ENCODE results near the gene LRRC71.
"Not testable (repeated sequence)": the region's sequence is repeated elsewhere in the genome, so short reads cannot be mapped to it uniquely, and the experiment has no call there.

The LRRC71 gene

DNA sequence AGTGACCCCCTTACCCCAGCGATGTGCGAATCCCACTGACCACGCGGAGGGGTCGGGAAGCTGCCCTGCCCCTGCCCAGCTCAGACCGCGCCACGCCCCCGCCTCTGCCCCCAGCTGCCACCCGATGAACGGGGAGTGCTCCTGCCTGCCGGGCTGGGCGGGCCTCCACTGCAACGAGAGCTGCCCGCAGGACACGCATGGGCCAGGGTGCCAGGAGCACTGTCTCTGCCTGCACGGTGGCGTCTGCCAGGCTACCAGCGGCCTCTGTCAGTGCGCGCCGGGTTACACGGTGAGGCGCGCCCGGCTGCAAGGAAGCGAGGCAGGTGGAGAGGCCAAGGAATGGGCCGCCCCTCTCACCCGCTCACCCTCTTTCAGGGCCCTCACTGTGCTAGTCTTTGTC lies 11.9 kb upstream of the LRRC71 start:
- DNase-seq, result no peak

DNA sequence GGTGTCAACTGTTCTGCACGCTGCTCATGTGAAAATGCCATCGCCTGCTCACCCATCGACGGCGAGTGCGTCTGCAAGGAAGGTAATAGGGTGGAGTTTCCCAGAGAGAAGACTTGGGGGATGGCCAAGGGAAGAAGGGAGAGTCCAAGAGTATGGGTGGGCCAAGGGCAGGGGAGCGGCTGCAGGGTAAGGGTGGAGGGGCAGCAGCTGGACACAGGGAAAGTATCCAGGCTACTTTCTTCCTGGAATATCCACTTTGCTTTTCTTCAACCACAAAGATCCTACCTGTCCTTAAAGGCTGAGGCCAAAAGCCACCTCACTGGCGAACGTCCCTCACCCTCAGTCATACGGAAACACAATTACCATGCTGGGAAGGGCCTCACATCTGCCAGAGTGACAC lies 11.5 kb upstream of the LRRC71 start:
- no peak for DNase-seq

DNA sequence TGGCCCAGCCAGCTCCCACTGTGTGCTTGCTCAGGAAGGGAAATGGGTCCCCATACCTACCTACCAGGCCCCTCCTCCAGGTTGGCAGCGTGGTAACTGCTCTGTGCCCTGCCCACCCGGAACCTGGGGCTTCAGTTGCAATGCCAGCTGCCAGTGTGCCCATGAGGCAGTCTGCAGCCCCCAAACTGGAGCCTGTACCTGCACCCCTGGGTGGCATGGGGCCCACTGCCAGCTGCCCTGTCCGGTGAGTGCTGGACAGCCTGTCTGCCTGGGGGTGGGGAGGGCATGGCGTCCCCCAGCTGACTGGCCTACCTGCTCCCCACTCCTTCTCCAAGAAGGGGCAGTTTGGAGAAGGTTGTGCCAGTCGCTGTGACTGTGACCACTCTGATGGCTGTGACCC lies 10.8 kb upstream of the LRRC71 start:
- DNase-seq, result no peak

DNA sequence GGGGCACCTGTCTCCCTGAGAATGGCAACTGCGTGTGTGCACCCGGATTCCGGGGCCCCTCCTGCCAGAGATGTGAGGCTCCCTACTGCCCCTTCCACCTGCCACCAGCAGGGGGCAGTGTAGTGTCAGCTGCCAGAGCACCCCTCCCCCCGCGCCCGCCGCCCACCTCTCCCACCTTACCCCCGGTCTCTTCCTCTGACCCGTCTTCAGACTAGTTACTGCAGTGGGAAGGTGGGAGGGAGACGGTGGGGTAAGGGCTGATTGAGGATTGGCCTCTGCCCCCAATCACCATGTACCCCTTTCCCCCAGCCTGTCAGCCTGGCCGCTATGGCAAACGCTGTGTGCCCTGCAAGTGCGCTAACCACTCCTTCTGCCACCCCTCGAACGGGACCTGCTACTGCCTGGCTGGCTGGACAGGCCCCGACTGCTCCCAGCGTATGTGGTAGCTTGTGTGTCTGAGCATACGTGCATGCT lies 10.1 kb upstream of the LRRC71 start:
- DNase-seq, result peak; percentile 30

GRCh38 chr1:156911577-156912298 lies 8.7 kb upstream of the LRRC71 start:
- DNase-seq, result no peak

GRCh38 chr1:156912310-156912709 lies 8.1 kb upstream of the LRRC71 start:
- no peak for DNase-seq

- no peak for DNase-seq
These were observed 7.3 kb upstream of the LRRC71 start for GRCh38 chr1:156912861-156913808.

DNA sequence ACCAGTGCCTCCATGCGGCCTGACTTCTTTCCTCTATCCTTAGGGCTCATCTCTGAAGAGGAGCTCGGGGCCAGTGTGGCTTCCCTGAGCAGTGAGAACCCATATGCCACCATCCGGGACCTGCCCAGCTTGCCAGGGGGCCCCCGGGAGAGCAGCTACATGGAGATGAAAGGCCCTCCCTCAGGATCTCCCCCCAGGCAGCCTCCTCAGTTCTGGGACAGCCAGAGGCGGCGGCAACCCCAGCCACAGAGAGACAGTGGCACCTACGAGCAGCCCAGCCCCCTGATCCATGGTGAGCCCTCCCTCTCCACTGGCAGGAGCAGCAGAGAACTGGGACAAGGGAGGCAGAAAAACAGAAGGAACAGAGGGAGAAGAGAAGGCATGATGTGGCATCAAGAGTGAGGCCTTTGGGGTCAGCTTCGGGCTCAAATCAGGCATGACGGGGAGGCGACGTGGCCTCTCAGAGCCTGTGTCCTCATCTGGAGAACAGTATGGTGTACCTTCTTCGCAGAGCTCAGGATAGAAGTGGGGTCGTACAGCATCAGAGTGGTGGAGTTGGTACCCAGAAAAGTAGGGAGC lies 6.5 kb upstream of the LRRC71 start:
- no peak for DNase-seq

GRCh38 chr1:156914440-156914856 lies 6.0 kb upstream of the LRRC71 start:
- DNase-seq, result no peak

DNA sequence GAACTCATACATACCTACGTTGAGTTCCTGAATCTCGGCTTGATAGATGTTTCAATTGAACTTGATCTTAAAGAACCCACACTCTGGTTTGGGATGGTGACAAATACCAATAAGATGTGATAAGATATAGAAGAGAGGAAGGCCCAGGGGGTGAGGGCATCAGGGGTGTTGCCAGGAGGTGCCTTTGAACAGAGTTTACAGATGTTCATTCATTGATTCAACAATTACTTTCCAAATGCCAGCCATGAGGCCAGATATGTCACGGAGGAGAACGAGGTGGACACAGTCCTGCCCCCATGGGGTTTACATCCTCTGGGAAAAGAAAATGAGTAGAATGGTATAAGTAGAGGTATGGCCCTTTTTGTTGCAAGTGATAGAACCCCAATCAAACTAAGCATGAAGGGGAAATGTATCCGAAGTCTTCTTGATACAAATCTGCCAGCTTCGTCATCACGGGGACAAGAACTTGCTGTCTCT lies 659 bp downstream of the LRRC71 start:
- DNase-seq, result no peak

GRCh38 chr1:156922986-156923669 lies 2.7 kb downstream of the LRRC71 start:
- no peak for DNase-seq

GRCh38 chr1:156923670-156924477 lies 3.4 kb downstream of the LRRC71 start:
- DNase-seq, result no peak

- no peak for DNase-seq
These were observed 4.2 kb downstream of the LRRC71 start for GRCh38 chr1:156924478-156925153.

GRCh38 chr1:156925154-156926010 lies 5.0 kb downstream of the LRRC71 start:
- DNase-seq, result no peak

- peak; percentile 11 for DNase-seq
These were observed 5.7 kb downstream of the LRRC71 start for GRCh38 chr1:156926175-156926574.

DNA sequence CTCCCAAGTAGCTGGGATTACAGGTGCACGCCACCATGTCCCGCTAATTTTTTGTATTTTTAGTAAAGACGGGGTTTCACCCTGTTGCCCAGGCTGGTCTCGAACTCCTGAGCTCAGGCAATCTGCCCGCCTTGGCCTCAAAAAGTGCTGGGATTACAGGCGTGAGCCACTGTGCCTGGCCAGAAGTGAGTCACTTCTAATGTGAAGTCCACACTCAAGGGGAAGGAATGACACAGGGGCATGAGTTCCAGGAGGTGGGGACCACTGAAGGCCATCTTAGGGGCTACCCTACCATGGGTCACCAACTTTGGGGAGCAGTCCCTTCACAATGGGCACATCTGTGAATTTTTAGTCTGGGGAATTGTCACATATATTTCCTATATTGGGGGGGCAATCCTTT lies 6.3 kb downstream of the LRRC71 start:
- DNase-seq, result not testable (repeated sequence)

DNA sequence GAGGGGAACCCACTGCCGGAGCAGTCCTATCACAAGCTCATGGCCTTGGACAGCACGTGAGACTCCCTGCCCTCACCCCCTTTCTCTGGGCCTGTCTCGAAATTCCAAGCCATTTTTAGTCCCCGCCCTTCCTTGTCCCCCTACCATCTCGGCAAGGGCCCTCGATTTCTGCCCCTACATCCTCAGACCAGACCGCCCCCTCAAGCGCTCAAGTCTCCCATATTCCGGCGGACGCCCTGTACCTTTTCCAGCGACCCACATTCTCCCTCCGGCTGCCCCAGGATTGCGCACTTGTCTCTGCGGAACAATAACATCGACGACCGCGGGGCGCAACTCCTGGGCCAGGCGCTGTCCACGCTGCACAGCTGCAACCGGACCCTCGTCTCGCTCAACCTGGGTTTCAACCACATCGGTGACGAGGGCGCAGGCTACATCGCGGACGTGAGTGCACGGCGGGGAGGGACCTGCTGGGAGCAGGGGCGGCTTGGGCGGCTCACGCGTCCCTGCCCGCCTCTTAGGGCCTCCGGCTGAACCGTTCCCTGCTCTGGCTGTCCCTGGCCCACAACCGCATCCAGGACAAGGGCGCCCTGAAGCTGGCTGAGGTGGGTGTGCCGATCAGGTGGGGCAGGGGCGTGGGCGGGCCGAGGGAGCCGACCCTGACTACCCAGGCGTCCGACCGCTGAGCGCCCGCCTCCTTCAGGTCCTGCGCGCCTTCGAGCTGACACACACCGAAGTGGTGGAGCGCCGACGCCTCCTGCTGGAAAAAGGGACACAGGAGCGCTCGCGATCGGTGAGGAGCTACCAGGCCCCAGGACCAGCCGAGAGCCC lies 7.0 kb downstream of the LRRC71 start:
- peak; percentile 25 for DNase-seq

- no peak for DNase-seq
These were observed 7.7 kb downstream of the LRRC71 start for GRCh38 chr1:156928043-156928602.

Measured in CD4-positive, alpha-beta T cell treated with Interleukin-4 for 4 hours (primary cell).